Measurements from ENCODE around the gene FHAD1. TPM values are rescaled to one million over a fixed set of nuclear protein-coding genes. Genes with fewer than 3 reads are reported as not detected.

FHAD1 gene
- total and polyA plus RNA-seq, 10 of the 15 experiments (the other 5 are each of a cell fraction or from before 2014, with no cell fraction given): 0.09 to 1.0 (median 0.32) TPM; not detected in 2

DNA sequence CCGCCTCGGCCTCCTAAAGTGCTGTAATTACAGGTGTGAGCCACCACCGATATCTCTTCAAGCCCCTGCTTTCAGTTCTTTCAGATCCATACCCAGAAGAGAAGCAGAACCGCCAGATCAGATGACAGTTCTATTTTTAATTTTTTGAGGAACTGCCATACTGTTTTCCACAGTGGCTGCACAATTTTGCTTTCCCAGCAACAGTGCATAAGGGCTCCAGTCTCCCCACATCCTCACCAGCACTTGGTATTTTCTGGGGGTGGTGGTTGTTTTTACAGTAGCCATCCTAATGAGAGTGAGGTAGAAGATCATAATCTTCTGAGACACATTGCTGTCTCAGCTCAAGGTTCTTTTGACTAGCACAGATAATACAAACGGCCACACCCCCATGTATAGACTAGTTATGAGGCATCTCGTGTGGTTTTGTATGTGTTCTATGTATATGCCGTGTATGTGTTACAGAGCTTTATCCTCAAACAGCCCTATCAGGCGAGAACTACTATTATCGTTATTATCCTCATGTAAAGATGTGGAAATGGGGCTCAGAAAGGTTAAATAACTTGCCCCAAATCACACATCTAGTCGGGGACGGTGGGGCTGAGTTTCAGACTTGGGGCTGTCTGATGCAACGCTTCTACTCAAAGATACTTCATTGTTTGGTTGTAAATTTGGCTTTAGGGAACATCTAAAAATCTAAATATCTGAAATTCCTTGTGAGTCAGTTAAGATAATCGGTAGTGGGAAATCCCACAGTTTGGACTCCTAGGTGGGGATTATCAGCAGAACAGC is 12.0 kb downstream of the FHAD1 start:
- no TSS peak for BruUV-seq (replicated peaks)
- H3K36me3 ChIP-seq (ENCODE audit: control insufficient read depth in 2 of 2, insufficient read depth in 2 of 2, low read length in 1 of 2): no peaks in the 10 kb centered on the region
- intact Hi-C loops (cut with micrococcal nuclease; ENCODE audit: unreplicated experiment) (no loop called here), in situ Hi-C loops (cut with MboI) (no loop called here)
- no peak for DNase-seq (ENCODE audit: low read depth, low spot score)
- H3K9ac ChIP-seq (ENCODE audit: control insufficient read depth, insufficient read depth, low read length): no peak overlapping the region
- H4K20me1 ChIP-seq (ENCODE audit: control insufficient read depth, insufficient read depth): no peaks in the 10 kb centered on the region
- H3K9me3 ChIP-seq (replicated peaks; ENCODE audit: control insufficient read depth, insufficient read depth, low read length): no peaks in the 10 kb centered on the region
- H3K27ac ChIP-seq (ENCODE audit: control insufficient read depth, insufficient read depth): no peak overlapping the region
- H3K4me2 ChIP-seq (ENCODE audit: control insufficient read depth, insufficient read depth): no peak overlapping the region
- ChIA-PET CTCF (interaction anchor here (1.0 to 1.9 kb wide), 3 partner anchors 13 to 90 kb away, joined by 3 to 8 read pairs (median 4); no protein-coding TSS in a partner anchor), RAD21 (ENCODE audit: unreplicated experiment) (interaction anchor here (1.2 to 1.5 kb wide), 2 partner anchors 10 to 28 kb away, joined by 3 to 5 read pairs; no protein-coding TSS in a partner anchor), POLR2A (interaction anchor here (0.6 to 4.7 kb wide), 3 partner anchors 12 to 40 kb away, joined by 3 to 17 read pairs (median 3); partner anchors contain the start of gene FHAD1), SMC1A (ENCODE audit: uncharacterized antibody, unreplicated experiment) (interaction anchor here (0.7 to 5.3 kb wide), 6 partner anchors 10 to 792 kb away, joined by 3 to 46 read pairs (median 4); no protein-coding TSS in a partner anchor)
- peaks cover 21% of the 10 kb centered on the region for H3K4me1 ChIP-seq (ENCODE audit: control insufficient read depth, insufficient read depth, low read length)
- WGBS (ENCODE audit: insufficient coverage, insufficient replicate concordance, low lambda C conversion rate, missing lambda C conversion rate): 40% methylated on average over 13 of the region's 13 CpGs
- no peaks in the 10 kb centered on the region for H3K27me3 ChIP-seq (replicated peaks in 1 of 2; ENCODE audit: control insufficient read depth in 2 of 2, insufficient read depth in 2 of 2, low read length in 1 of 2)
- no peak for TF ChIP-seq MYC (IDR thresholded peaks at IDR 0.05; ENCODE audit: insufficient read depth, insufficient read length, insufficient replicate concordance, low read length, severe bottlenecking)
- no peak for TF ChIP-seq GABPA (IDR thresholded peaks at IDR 0.05; ENCODE audit: low read depth)
- TF ChIP-seq KLF5 (IDR thresholded peaks at IDR 0.05; ENCODE audit: partially characterized antibody): no peak
- no peak for TF ChIP-seq ZSCAN29 (IDR thresholded peaks at IDR 0.05)
- no peak for TF ChIP-seq IKZF1 (conservative IDR thresholded peaks at IDR 0.05)
- no peak for TF ChIP-seq TCF12 (IDR thresholded peaks at IDR 0.05; ENCODE audit: low read depth, low read length)
- no peak for ATAC-seq
- no peaks in the 10 kb centered on the region for H3K79me2 ChIP-seq (ENCODE audit: control insufficient read depth, insufficient read depth, low read length)
- no peak overlapping the region for H3K4me3 ChIP-seq
- FAIRE-seq: no peak
- H2AFZ ChIP-seq (ENCODE audit: control insufficient read depth, low read depth, low read length): no peak overlapping the region
